GM18502 (cell line): ENCODE measurements around the gene CDC42.
"Not testable (repeated sequence)": the region's sequence is repeated elsewhere in the genome, so short reads cannot be mapped to it uniquely, and the experiment has no call there.

Experiments
- ATAC-seq: cut with Tn5 transposase; IDR thresholded peaks from one replicate; pipeline ENCODE4 v1.9.1; 2021; ENCODE audit warnings: mild to moderate bottlenecking; ENCODE audit not compliant: unreplicated experiment, poor library complexity

Gene CDC42

DNA sequence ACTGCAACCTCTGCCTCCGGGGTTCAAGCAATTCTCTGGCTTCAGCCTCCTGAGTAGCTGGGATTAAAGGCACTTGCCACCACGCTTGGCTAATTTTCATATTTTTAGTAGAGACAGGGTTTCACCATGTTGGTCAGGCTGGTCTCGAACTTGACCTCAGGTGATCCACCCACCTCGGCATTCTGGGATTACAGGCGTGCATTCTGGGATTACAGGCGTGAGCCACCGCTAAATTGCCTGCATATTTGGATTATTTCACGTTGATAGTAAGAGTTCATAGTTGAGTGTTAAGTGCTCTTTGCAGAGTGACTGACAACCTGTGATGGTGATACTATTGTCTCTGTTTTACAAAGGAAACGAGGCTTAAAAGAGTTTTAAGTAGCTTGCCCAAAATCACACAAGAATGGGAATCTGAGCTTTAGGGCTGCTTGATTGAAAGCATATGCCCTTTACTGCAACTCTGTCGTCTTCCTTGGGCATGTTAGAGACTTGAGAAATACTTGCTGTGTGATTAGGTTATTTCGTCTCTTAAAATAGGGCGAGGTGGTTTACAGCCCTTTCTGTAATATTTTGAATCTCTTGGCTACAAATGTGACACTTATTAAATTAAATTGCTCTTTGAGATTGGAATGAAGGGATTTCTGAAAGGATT is 12.4 kb downstream of the CDC42 start:
- ATAC-seq, result no peak

DNA sequence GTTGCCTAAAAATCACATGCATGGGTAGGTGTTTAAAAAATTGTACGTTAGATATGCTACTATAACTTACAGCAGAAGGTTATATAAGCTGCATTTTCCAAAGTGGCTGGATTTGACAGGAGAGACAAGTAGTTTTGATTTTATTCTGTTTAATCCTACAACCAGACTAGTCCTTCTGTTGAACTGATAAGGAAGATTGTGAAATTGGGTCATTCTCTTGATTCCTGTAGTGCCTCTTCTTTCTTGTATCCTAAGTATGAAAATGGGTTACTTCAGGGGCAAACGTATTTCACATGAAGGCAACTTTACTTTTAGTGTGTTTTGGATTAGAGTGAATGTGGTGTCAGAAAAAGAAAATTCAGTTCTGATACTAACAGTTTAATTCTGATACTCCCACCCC is 19.0 kb downstream of the CDC42 start:
- ATAC-seq, result no peak

DNA sequence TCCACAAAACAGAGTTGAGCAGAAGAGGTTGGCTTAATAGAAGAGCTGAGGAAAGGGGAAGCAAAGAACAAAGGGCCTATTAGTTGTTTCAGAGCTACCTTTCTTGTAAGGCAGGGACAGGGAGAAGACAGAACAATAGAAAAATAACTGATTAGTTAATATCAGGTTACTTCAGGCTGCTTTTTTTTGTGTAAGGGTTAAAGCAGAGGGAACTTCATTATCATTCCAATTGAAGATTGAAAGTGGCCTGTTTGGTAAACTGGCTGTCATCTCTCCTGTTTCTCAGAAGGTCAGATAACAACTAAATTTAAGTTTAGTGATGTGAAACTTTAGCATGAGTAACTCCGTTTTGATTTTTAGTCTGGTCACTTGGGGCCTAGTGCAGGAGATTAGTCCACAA is 22.3 kb downstream of the CDC42 start:
- ATAC-seq, result no peak

DNA sequence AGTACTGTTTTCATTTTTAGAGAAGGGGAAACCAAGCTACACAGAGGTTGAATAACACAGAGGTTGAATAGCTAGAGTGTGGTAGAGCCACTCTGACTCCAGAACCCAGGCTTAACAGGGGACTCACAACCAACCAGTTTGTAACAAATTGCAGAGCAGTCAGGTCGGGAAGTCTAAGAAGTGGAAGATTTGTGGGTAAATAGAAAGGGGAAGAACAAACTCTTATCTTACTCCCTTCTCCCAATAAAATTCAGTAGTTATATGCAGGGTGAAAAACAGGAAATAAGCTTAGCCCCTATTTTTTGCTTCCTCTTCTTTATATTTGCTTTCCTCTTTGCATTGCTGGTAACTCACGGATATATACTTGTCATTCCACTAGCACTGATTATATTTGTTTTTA is 23.2 kb downstream of the CDC42 start:
- ATAC-seq, result no peak

DNA sequence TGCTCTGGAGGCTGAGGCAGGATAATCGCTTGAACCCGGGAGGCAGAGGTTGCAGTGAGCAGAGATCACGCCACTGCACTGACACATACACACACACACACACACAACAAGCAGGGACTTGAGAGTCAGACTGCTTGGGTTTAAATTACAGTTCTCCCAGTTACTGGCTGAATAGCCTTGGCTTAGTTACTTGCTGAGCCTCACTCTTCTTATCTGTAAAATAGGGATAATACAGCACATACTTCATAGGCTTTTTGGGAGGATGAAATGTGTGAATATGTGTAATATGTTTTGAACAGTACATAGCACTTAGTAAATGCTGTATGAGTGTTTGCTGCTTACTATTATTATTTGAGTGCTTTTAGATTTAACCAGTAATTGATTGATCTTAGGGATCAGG is 23.8 kb downstream of the CDC42 start:
- no peak for ATAC-seq

DNA sequence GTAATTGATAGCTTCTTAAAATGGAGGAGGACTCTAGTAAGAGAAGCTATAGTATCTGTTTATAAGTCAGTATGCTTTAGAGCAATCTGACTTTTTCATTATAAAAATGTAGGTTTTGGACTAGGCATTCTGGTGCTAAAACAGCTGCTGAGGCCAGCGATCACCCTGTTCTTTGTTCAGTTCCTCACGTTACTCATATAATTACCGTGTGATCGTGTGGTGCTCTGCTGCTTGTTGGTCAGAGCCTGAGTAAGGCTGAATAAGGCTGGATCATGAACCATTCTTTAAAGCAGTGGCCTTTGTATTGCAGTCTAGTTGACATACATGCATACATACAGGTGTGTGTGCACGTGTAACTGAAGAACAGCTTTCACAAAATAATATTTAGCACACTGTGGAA is 25.2 kb downstream of the CDC42 start:
- ATAC-seq, result no peak

DNA sequence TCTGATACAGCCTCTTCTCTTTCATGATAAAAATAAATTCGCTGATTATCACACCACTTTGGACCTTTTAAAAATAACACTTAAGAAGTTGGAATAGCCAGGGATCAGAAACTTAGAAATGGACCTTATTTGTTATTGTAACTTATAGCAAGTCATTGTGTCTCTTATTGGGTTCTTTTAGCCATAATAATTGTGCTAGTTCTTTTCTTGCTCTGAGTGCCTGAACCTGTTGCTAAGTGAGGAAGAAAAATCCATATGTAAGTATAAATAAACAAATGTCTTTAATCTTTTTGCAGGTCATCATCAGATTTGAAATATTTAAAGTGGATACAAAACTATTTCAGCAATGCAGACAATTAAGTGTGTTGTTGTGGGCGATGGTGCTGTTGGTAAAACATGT is 25.6 kb downstream of the CDC42 start:
- ATAC-seq, result no peak

DNA sequence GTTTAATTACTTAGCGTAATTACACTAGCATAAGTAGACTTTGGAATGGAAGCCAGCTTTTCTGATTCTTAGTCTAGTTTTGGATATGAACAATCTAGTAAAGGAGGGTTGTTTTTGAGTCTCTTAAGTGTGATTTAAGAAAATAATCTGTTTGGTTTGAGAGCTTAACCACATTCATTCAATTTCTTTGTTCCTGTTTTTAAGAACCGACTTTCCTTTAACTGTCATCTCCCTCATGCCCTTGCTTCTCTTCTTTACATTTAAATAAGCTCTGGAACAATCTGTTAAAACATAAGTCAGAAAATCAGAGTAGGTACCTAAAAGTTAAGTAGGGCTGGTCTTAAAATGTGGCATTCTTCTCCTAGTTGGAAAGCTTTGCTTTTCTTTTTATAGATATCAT is 27.7 kb downstream of the CDC42 start:
- ATAC-seq, result no peak

DNA sequence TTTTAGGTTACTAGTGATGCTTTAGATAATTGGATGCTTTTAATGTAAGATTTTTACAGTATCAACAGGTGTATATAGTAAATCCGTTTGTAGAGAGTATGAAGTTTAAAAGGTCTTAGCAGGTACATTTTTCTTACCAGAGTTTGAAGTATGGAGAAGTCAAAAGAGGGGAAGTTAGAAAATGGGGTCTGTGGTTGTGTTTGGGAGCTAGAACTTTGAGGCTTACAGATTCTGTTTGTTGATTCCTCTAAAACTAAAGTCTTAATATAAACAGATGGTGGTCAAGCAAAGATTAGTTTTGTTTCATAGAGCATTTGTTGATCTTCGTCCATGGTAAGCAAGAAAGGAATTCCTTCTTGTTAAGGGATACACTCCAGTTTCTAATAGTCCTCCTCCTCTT is 35.8 kb downstream of the CDC42 start:
- no peak for ATAC-seq

DNA sequence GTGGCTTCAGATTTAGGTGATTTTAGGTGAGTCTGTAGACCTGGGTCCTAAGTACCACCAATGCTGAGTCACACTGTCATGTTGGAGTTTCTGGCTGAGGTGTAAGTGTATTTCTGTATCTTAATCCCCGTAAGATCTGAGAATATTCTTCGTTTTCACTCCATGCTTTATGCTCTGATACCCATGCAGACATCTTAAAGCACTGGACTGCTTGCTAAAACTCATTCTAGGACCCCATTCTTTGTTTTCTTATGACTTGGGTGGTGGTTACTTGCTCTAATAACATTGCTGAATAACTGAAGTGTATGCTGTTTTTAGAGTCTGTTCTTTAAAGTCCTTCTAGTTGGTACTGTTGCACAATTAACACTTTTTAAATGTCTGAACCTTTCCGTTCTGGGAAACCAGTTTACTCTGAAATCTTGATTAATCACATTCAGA is 36.6 kb downstream of the CDC42 start:
- no peak for ATAC-seq

DNA sequence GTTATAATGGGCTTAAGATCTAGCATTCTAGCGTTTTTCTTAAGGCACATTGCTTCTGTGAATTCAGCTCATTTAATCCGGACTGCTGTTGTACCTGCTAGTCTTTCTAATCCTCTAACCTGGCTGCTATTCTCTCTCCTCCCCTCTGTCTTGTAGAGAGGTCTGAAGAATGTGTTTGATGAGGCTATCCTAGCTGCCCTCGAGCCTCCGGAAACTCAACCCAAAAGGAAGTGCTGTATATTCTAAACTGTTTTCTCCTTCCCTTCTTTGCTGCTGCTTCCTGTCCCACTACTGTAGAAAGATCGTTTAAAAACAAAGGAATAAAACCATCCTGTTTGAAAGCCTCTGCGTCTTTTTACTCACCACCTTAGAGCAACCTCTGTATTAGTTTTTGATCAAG is 37.3 kb downstream of the CDC42 start:
- ATAC-seq, result no peak

DNA sequence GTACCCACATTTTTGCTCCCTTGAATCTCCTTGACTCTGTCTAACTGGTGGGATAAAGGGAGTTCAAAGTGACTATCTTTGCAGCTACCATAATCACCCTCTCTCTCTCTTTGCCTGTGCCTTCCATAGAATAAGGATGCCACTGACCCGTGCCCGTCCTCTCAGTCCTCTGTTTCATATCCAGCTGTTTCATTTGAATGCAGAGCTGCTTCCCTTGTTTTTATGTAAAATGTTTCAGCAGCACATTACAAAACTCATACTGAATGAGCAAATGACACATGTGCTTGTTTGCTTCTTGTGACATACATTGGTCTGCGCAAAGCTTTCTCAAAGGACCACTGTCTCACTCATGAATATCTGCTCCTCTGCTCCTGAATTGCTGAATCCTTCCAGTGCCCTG is 38.4 kb downstream of the CDC42 start:
- no peak for ATAC-seq

DNA sequence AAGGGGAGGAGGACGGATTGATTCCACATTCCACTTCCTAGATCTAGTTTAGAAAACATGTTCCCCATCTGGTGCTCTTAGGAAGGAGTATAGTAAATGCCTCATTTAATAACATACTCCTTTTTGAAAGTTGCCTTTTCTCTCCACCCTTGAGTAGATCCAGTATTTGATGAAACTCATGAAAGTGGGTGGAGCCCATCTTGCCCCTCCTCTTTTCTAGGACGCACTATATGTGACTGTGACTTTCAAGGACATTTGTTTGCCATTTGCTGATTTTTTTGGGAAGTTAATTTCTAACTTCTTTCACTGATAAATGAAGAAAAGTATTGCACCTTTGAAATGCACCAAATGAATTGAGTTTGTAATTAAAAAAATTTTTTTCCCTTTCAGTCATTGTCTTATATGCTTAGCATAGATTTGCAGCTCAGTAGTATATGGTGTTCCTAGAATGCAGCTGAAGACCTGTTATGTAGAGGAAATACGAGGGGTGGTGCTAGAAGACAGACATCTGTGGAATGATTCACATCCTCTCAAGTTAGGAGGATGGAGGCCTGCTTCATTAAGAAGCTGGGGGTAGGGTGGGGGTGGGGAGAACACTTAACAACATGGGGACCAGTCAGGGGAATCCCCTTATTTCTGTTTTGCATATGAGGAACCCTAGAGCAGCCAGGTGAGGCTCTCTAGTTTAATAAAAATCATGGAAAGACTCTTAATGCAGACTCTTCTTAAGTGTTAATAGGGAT is 39.7 kb downstream of the CDC42 start:
- not testable (repeated sequence) for ATAC-seq

DNA sequence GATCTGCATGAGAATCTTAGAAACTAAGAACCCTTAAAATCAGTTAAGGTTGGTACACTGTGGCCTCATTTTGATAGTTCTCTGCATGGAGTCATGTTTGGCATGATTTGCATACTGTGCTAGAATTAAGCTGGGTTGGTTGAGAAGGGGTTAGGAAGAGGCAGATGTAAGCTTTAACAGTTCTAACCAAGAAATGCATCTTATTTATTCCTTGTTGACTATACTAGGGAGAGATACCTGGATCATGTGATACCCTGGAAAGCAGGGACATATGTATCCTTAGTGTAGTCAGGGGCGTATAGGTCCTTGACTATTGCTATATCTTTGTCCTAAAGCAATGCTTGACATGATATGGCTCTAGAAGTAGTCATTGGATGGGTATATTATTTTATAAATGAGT is 41.0 kb downstream of the CDC42 start:
- no peak for ATAC-seq

DNA sequence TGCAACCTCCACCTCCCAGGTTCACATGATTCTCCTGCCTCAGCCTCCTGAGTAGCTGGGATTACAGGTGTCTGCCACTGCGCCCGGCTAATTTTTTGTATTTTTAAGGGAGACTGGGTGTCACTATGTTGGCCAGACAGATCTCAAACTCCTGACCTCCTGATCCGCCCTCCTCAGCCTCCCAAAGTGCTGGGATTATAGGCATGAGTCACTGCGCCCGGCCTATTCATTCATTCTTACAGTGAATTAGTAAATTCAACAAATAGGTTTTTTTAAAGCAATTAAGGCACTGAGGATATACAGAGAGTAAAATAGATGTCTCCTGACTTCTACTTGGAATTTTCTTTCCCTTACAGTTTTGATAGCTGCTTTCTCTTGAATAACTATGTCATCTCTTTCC is 43.5 kb downstream of the CDC42 start:
- ATAC-seq, result no peak

DNA sequence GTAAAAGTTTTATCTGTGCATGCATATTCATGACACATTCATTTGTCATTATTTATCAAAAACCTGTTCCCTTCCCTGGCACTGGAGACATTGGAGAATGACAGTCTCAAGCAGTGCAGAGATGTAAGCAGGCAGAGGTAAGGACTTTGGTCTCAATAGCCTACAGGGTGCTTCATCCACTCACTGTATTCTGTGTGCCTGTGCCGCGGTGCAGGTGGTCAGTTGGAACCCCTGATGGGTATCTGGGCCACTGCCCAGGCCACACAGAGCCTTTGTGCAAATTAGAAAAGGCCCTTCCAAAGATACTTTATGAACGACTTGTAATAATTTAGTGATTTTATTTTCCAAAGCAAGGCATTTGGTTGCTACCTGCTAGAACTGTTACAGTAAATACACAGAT is 44.0 kb downstream of the CDC42 start:
- ATAC-seq, result no peak

DNA sequence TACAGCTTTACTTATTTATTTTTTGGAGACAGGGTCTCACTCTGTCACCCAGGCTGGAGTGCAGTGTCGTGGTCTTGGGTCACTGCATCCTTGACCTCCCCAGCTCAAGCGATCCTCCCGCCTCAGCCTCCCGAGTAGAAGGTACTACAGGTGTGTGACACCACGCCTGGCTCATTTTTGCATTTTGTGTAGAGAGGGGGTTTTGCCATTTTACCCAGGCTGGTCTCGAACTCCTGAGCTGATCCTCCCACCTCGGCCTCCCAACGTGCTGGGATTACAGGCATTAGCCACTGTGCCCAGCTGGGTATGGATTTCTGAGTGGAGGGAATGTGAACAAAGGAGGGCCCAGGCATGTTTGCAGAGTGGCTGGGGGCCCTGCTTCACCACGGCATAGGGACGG is 46.2 kb downstream of the CDC42 start:
- no peak for ATAC-seq

DNA sequence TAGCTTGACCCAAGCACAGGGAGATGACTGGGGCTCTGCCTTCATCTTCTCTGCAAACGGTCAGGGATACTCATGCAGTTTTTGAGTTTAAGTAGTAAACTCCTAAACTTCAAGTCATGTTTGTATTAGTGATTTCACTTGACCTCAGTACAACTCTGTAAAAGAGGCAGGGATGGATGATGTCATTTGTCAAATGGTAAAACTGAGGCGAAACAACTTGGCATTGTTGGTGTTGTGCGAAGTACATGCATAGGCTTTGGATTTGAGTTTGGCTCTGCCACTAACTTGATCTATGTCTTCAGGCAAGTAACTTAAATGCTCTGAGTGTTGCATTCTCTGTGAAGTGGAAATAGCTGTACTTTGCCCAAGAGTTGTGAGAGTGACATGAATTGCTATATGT is 47.7 kb downstream of the CDC42 start:
- no peak for ATAC-seq

DNA sequence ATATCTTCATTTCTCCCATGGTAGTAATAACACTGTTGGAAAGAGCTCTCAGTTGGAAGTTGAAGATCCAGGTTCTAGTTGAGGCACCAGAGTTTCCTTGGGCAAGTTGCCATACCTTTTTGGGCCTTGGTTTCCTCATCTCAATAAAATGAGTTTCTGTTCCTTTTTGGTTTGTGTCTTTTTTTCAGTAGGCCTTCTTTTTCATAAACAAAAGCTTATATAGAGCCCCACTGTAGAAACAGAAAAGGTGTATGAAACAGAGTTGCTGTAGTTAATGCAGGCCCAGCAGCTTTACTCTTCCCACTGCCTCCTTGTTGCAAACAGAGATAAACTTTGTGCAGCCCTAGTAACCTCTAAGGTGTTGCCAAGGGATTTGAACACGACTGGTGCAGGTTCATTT is 48.7 kb downstream of the CDC42 start:
- ATAC-seq, result no peak

DNA sequence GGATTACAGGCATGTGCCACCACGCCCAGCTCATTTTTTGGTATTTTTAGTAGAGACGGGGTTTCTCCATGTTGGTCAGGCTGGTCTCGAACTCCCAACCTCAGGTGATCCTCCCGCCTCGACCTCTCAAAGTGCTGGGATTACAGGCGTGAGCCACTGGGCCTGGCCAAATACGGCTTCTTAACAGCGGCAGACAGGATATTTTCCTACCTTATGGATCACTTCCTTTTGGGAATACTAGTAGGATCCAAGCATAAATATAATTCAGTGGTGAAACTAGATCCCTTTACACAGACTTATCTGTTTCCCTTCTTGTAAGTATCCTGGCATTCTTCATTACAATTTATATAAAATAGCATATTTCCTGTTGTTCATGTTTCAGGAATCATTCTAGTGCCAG is 49.5 kb downstream of the CDC42 start:
- ATAC-seq, result no peak

DNA sequence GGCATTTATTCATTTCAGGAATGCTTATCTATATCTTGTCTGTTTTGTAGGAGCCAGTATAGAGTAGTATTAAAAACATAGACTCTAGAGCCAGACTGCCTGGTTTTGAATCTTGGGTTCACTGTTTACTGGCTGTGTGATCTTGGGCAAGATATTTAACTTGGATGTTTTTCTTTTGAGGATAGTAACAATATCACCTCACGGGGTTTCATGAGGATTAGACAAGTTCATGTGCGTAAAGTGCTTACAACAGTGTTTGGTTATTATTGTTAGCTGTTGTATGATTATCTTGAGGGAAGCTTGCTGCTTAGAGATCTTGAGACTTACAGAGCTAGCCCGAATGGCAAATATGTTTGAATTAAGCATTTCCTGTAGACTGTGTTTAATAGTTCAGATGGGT is 50.2 kb downstream of the CDC42 start:
- no peak for ATAC-seq

DNA sequence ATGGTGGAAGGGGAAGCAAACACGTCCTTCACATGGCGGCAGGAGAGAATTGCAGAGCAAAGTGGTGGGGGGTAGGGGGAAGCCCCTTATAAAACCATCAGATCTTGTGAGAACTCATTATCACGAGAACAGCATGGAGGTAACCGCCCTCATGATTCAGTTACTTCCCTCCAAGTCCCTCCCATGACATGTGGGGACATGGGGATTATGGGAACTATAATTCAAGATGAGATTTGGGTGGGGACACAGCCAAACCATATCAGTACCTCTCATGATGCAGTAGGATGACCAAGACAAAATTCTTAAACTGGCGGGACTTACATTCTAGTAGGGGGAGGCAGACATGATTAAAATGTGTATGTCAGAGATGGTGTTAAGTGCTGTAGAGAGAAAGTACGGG is 51.6 kb downstream of the CDC42 start:
- no peak for ATAC-seq
